GM12874 (cell line): ENCODE results near the gene TPSAB1.

Experiments
- CTCF ChIP-seq: IDR thresholded peaks from 2 replicates; pipeline ENCODE4 v1.5.1; 2011; ENCODE audit warnings: low read depth, mild to moderate bottlenecking, control low read depth, low read length, moderate library complexity; ENCODE audit not compliant: insufficient read depth

Gene TPSAB1

GRCh38 chr16:1288813-1289476 lies 48.4 kb downstream of the TPSAB1 start:
- no peak for TF ChIP-seq CTCF

- no peak for TF ChIP-seq CTCF
Measured at GRCh38 chr16:1289477-1289866, 49.0 kb downstream of the TPSAB1 start.

- no peak for TF ChIP-seq CTCF
Measured at GRCh38 chr16:1290063-1290501, 49.6 kb downstream of the TPSAB1 start.

GRCh38 chr16:1290860-1291575 lies 50.5 kb downstream of the TPSAB1 start:
- TF ChIP-seq CTCF = no peak

- TF ChIP-seq CTCF = no peak
Measured at GRCh38 chr16:1291576-1291974, 51.1 kb downstream of the TPSAB1 start.
